ENCODE results near the gene MAP4K3. TPM values are rescaled to one million over a fixed set of nuclear protein-coding genes. Genes with fewer than 3 reads are reported as not detected.

The MAP4K3 gene
- total RNA-seq, 2 experiments from 2014 or later = 12.4 to 17.5 TPM

GRCh38 chr2:39422700-39423099 lies 14.4 kb downstream of the MAP4K3 start:
- H3K79me2 ChIP-seq (ENCODE audit: insufficient read depth, low read depth, low read length) = peaks cover 84% of the 10 kb centered on the region
- no peaks in the 10 kb centered on the region for H3K9me2 ChIP-seq (ENCODE audit: insufficient read depth, low read length)
- ChIA-PET POLR2A (interaction anchor here (0.5 to 1.1 kb wide), 2 partner anchors 10 to 14 kb away, joined by 3 read pairs; no protein-coding TSS in a partner anchor), CTCF (ENCODE audit: unreplicated experiment) (no interaction called here)
- TF ChIP-seq CTCF (conservative IDR thresholded peaks at IDR 0.05; ENCODE audit: low read length) (no peak), EZH2phosphoT487 (IDR thresholded peaks at IDR 0.05; ENCODE audit: borderline replicate concordance, low read depth, low read length) (no peak)
- H3K27ac ChIP-seq (ENCODE audit: low read depth, low read length, poor library complexity, severe bottlenecking) = no peak overlapping the region
- intact Hi-C loops (cut with micrococcal nuclease; ENCODE audit: unreplicated experiment) = no loop called here
- no peaks in the 10 kb centered on the region; the same call in 1 of the 2 replicates for H4K20me1 ChIP-seq (ENCODE audit: insufficient read depth, low read length)
- H3K36me3 ChIP-seq (ENCODE audit: insufficient read depth, low read length) = peaks cover 4% of the 10 kb centered on the region; the same call in 1 of the 2 replicates
- DNase-seq (ENCODE audit: low spot score) = no peak
- no peaks in the 10 kb centered on the region for H3K9me3 ChIP-seq (ENCODE audit: low read length)
- no peak overlapping the region for H3K4me2 ChIP-seq (ENCODE audit: low read length)
- no peak overlapping the region for H3K4me3 ChIP-seq (ENCODE audit: low read depth, low read length, poor library complexity, severe bottlenecking)
- no peaks in the 10 kb centered on the region for H3K4me1 ChIP-seq (ENCODE audit: insufficient read depth, low read length, poor library complexity, severe bottlenecking)
- H2AFZ ChIP-seq (ENCODE audit: low read length) = no peak overlapping the region
- BruUV-seq (replicated peaks) = no TSS peak

GRCh38 chr2:39421354-39421753 lies 15.7 kb downstream of the MAP4K3 start:
- no peak for DNase-seq (ENCODE audit: low spot score)
- peaks cover 4% of the 10 kb centered on the region; the same call in 1 of the 2 replicates for H3K36me3 ChIP-seq (ENCODE audit: insufficient read depth, low read length)
- H3K4me2 ChIP-seq (ENCODE audit: low read length) = no peak overlapping the region
- peaks cover 78% of the 10 kb centered on the region for H3K79me2 ChIP-seq (ENCODE audit: insufficient read depth, low read depth, low read length)
- BruUV-seq (replicated peaks) = no TSS peak
- intact Hi-C loops (cut with micrococcal nuclease; ENCODE audit: unreplicated experiment) = no loop called here
- TF ChIP-seq CTCF (conservative IDR thresholded peaks at IDR 0.05; ENCODE audit: low read length) = no peak
- TF ChIP-seq EZH2phosphoT487 (IDR thresholded peaks at IDR 0.05; ENCODE audit: borderline replicate concordance, low read depth, low read length) = no peak
- no peaks in the 10 kb centered on the region; the same call in 1 of the 2 replicates for H4K20me1 ChIP-seq (ENCODE audit: insufficient read depth, low read length)
- CTCF ChIA-PET (ENCODE audit: unreplicated experiment) = no interaction called here
- POLR2A ChIA-PET = interaction anchor here (0.6 to 1.6 kb wide), 2 partner anchors 11 to 232 kb away, joined by 4 to 5 read pairs; no protein-coding TSS in a partner anchor
- no peak overlapping the region for H3K27ac ChIP-seq (ENCODE audit: low read depth, low read length, poor library complexity, severe bottlenecking)
- no peaks in the 10 kb centered on the region for H3K9me3 ChIP-seq (ENCODE audit: low read length)
- H3K4me1 ChIP-seq (ENCODE audit: insufficient read depth, low read length, poor library complexity, severe bottlenecking) = no peaks in the 10 kb centered on the region
- H2AFZ ChIP-seq (ENCODE audit: low read length) = no peak overlapping the region
- H3K4me3 ChIP-seq (ENCODE audit: low read depth, low read length, poor library complexity, severe bottlenecking) = no peak overlapping the region
- H3K9me2 ChIP-seq (ENCODE audit: insufficient read depth, low read length) = no peaks in the 10 kb centered on the region
